ENCODE measurements around the gene FRMD5. TPM values are rescaled to one million over a fixed set of nuclear protein-coding genes. Genes with fewer than 3 reads are reported as not detected.
A peak's percentile ranks its signal among the peaks of the same experiment; 100 is the strongest.

The FRMD5 gene
- total RNA-seq, 2 donors from 2014 or later = 3.6 to 7.0 TPM

- Histone ChIP-seq H3K36me3 (ENCODE audit: control insufficient read depth, insufficient read depth, low read length) (peaks cover 5% of the 10 kb centered on the region), H3K27ac (ENCODE audit: low read depth, low read length) (no peak overlapping the region), H3K4me3 (ENCODE audit: low read length) (no peak overlapping the region), H3K4me1 (ENCODE audit: control insufficient read depth, insufficient read depth, low read length) (no peaks in the 10 kb centered on the region), H3K27me3 (ENCODE audit: control insufficient read depth, insufficient read depth, low read length, poor library complexity, severe bottlenecking) (no peaks in the 10 kb centered on the region), H3K9me3 (ENCODE audit: control insufficient read depth, low read length) (no peaks in the 10 kb centered on the region), H3K9ac (ENCODE audit: extremely low read depth, low read length, poor library complexity, severe bottlenecking) (no peak overlapping the region)
- 93 to 96% methylated on average over 10 of the region's 10 CpGs for WGBS, 2 experiments (ENCODE audit: insufficient coverage in 1 of 2, insufficient read length in 1 of 2)
- no peaks in the 10 kb centered on the region for H3K9me3 Mint-ChIP-seq
- H3K36me3 Mint-ChIP-seq (ENCODE audit: low read depth) = peaks cover 5% of the 10 kb centered on the region
- TF ChIP-seq, protein P1, sequence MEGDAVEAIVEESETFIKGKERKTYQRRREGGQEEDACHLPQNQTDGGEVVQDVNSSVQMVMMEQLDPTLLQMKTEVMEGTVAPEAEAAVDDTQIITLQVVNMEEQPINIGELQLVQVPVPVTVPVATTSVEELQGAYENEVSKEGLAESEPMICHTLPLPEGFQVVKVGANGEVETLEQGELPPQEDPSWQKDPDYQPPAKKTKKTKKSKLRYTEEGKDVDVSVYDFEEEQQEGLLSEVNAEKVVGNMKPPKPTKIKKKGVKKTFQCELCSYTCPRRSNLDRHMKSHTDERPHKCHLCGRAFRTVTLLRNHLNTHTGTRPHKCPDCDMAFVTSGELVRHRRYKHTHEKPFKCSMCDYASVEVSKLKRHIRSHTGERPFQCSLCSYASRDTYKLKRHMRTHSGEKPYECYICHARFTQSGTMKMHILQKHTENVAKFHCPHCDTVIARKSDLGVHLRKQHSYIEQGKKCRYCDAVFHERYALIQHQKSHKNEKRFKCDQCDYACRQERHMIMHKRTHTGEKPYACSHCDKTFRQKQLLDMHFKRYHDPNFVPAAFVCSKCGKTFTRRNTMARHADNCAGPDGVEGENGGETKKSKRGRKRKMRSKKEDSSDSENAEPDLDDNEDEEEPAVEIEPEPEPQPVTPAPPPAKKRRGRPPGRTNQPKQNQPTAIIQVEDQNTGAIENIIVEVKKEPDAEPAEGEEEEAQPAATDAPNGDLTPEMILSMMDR (conservative IDR thresholded peaks at IDR 0.05) = no peak
- no peak overlapping the region for H3K27ac Mint-ChIP-seq
- H3K4me1 Mint-ChIP-seq = no peaks in the 10 kb centered on the region
- no peak for DNase-seq
- H3K27me3 Mint-ChIP-seq (ENCODE audit: insufficient read depth) = no peaks in the 10 kb centered on the region
- H3K4me3 Mint-ChIP-seq = no peak overlapping the region
Observed at GRCh38 chr15:43873651-43874050, 321.4 kb downstream of the FRMD5 start.

- Mint-ChIP-seq H3K4me3 (no peak overlapping the region), H3K27ac (no peak overlapping the region), H3K27me3 (ENCODE audit: insufficient read depth) (no peaks in the 10 kb centered on the region), H3K36me3 (ENCODE audit: low read depth) (peaks cover 6% of the 10 kb centered on the region), H3K4me1 (no peaks in the 10 kb centered on the region), H3K9me3 (no peaks in the 10 kb centered on the region)
- Histone ChIP-seq H3K4me3 (ENCODE audit: low read length) (no peak overlapping the region), H3K27ac (ENCODE audit: low read depth, low read length) (no peak overlapping the region), H3K9me3 (ENCODE audit: control insufficient read depth, low read length) (no peaks in the 10 kb centered on the region), H3K4me1 (ENCODE audit: control insufficient read depth, insufficient read depth, low read length) (no peaks in the 10 kb centered on the region), H3K36me3 (ENCODE audit: control insufficient read depth, insufficient read depth, low read length) (peaks cover 10% of the 10 kb centered on the region), H3K27me3 (ENCODE audit: control insufficient read depth, insufficient read depth, low read length, poor library complexity, severe bottlenecking) (no peaks in the 10 kb centered on the region), H3K9ac (ENCODE audit: extremely low read depth, low read length, poor library complexity, severe bottlenecking) (no peak overlapping the region)
- TF ChIP-seq, protein P1 (conservative IDR thresholded peaks at IDR 0.05) = peak; percentile 85
- 73 to 78% methylated on average over 4 to 5 of the region's 6 CpGs for WGBS, 2 experiments (ENCODE audit: insufficient coverage in 1 of 2, insufficient read length in 1 of 2)
- peak; percentile 82 for DNase-seq
Observed at GRCh38 chr15:43872416-43873020, 322.6 kb downstream of the FRMD5 start.

GRCh38 chr15:43871835-43872234 is 323.2 kb downstream of the FRMD5 start:
- H3K9me3 ChIP-seq (ENCODE audit: control insufficient read depth, low read length) = no peaks in the 10 kb centered on the region
- H3K9me3 Mint-ChIP-seq = no peaks in the 10 kb centered on the region
- no peak overlapping the region for H3K4me3 ChIP-seq (ENCODE audit: low read length)
- no peaks in the 10 kb centered on the region for H3K4me1 ChIP-seq (ENCODE audit: control insufficient read depth, insufficient read depth, low read length)
- H3K4me3 Mint-ChIP-seq = no peak overlapping the region
- no peaks in the 10 kb centered on the region for H3K4me1 Mint-ChIP-seq
- H3K27ac ChIP-seq (ENCODE audit: low read depth, low read length) = no peak overlapping the region
- no peak overlapping the region for H3K27ac Mint-ChIP-seq
- DNase-seq = no peak
- H3K27me3 ChIP-seq (ENCODE audit: control insufficient read depth, insufficient read depth, low read length, poor library complexity, severe bottlenecking) = no peaks in the 10 kb centered on the region
- peaks cover 7% of the 10 kb centered on the region for H3K36me3 Mint-ChIP-seq (ENCODE audit: low read depth)
- no peak overlapping the region for H3K9ac ChIP-seq (ENCODE audit: extremely low read depth, low read length, poor library complexity, severe bottlenecking)
- 92 to 100% methylated on average over 2 of the region's 2 CpGs for WGBS, 2 experiments (ENCODE audit: insufficient coverage in 1 of 2, insufficient read length in 1 of 2)
- TF ChIP-seq, protein P1 (conservative IDR thresholded peaks at IDR 0.05) = no peak
- H3K36me3 ChIP-seq (ENCODE audit: control insufficient read depth, insufficient read depth, low read length) = peaks cover 10% of the 10 kb centered on the region
- no peaks in the 10 kb centered on the region for H3K27me3 Mint-ChIP-seq (ENCODE audit: insufficient read depth)

Data from endodermal cell (in vitro differentiated cells).